Activated CD4-positive, alpha-beta T cell treated with anti-CD3 and anti-CD28 coated beads for 36 hours (primary cell): ENCODE data around the gene FPR1. TPM values are rescaled to one million over a fixed set of nuclear protein-coding genes. Genes with fewer than 3 reads are reported as not detected.

ENCODE experiments used
- ATAC-seq: fragments of 200-7000 bp; cut with Tn5 transposase; one replicate; pipeline ENCODE4 v1.10.0; 2021; ENCODE audit warnings: mild to moderate bottlenecking, moderate library complexity
- CTCF ChIA-PET: fragments of 350-600 bp; sonication (Branson Sonifier 250); formaldehyde crosslinking; loops from one replicate; lab custom pipeline; 2021; ENCODE audit warnings: antibody characterized with exemption; lab: Charles Lee
- POLR2A ChIA-PET: fragments of 350-600 bp; sonication (Branson Sonifier 250); formaldehyde crosslinking; loops from one replicate; lab custom pipeline; 2021; ENCODE audit warnings: antibody characterized with exemption, inconsistent platforms; lab: Charles Lee
- DNase-seq: peaks from one replicate; pipeline ENCODE4 v3.0.0-alpha.2; 2020
- H3K27ac Mint-ChIP-seq: one replicate; pipeline ENCODE4 v1.8.0; 2021; ENCODE audit warnings: mixed read lengths
- H3K27me3 Mint-ChIP-seq: one replicate; pipeline ENCODE4 v1.8.0; 2021; ENCODE audit warnings: mixed read lengths
- H3K36me3 Mint-ChIP-seq: one replicate; pipeline ENCODE4 v1.8.0; 2021; ENCODE audit warnings: low read depth, mixed read lengths
- H3K4me1 Mint-ChIP-seq: one replicate; pipeline ENCODE4 v1.8.0; 2021; ENCODE audit warnings: mixed read lengths
- H3K4me3 Mint-ChIP-seq: one replicate; pipeline ENCODE4 v1.8.0; 2021; ENCODE audit warnings: mild to moderate bottlenecking, moderate library complexity, mixed read lengths
- H3K9me3 Mint-ChIP-seq: one replicate; pipeline ENCODE4 v1.8.0; 2021; ENCODE audit warnings: low read depth, mixed read lengths
- intact Hi-C, 2 experiments: fragments of 100-400 bp; cut with DNase I in 1 of 2; cut with micrococcal nuclease in 1 of 2; formaldehyde crosslinking; loops; one replicate each; pipeline versions ENCODE4 v1.14.2 to v1.15.1; 2022 to 2024; cut with DNase I, micrococcal nuclease
- total RNA-seq, 2 experiments: library from RNA; stranded (reverse); gene quantifications; one replicate each; pipeline ENCODE4 v1.2.3, GENCODE V29; 2021

FPR1 gene
- total RNA-seq, 2 experiments from 2014 or later: not detected

GRCh38 chr19:51733742-51734522, 17.7 kb downstream of the FPR1 start:
- no peak overlapping the region for H3K4me3 Mint-ChIP-seq
- intact Hi-C loops: no loop called here
- peaks cover 2% of the 10 kb centered on the region for H3K36me3 Mint-ChIP-seq
- CTCF ChIA-PET: no interaction called here
- H3K9me3 Mint-ChIP-seq: peaks cover 5% of the 10 kb centered on the region
- ATAC-seq (no peak), DNase-seq (no peak)
- POLR2A ChIA-PET: no interaction called here
- peaks cover 14% of the 10 kb centered on the region for H3K27me3 Mint-ChIP-seq
- H3K4me1 Mint-ChIP-seq: no peaks in the 10 kb centered on the region
- no peak overlapping the region for H3K27ac Mint-ChIP-seq

- CTCF ChIA-PET: interaction anchor here (0.7 kb wide), 1 partner anchor 70 kb away, joined by 3 read pairs; no protein-coding TSS in a partner anchor
- ATAC-seq: no peak
- POLR2A ChIA-PET: no interaction called here
- intact Hi-C loops: no loop called here
- no peak overlapping the region for H3K4me3 Mint-ChIP-seq
- peaks cover 2% of the 10 kb centered on the region for H3K36me3 Mint-ChIP-seq
- H3K9me3 Mint-ChIP-seq: peaks cover 5% of the 10 kb centered on the region
- H3K4me1 Mint-ChIP-seq: no peaks in the 10 kb centered on the region
- DNase-seq: no peak
- peaks cover 24% of the 10 kb centered on the region for H3K27me3 Mint-ChIP-seq
- H3K27ac Mint-ChIP-seq: no peak overlapping the region
These were observed 21.9 kb downstream of the FPR1 start for GRCh38 chr19:51729781-51730180.

- H3K36me3 Mint-ChIP-seq: peaks cover 2% of the 10 kb centered on the region
- intact Hi-C loops: no loop called here
- no peak overlapping the region for H3K27ac Mint-ChIP-seq
- no peak overlapping the region for H3K4me3 Mint-ChIP-seq
- ChIA-PET POLR2A (no interaction called here), CTCF (interaction anchor here (1.2 kb wide), 1 partner anchor 70 kb away, joined by 3 read pairs; no protein-coding TSS in a partner anchor)
- DNase-seq (no peak), ATAC-seq (no peak)
- peaks cover 36% of the 10 kb centered on the region for H3K27me3 Mint-ChIP-seq
- peaks cover 5% of the 10 kb centered on the region for H3K9me3 Mint-ChIP-seq
- H3K4me1 Mint-ChIP-seq: no peaks in the 10 kb centered on the region
These were observed 24.3 kb downstream of the FPR1 start for GRCh38 chr19:51727349-51727880.

- H3K27ac Mint-ChIP-seq: no peak overlapping the region
- ATAC-seq: no peak
- peaks cover 5% of the 10 kb centered on the region for H3K9me3 Mint-ChIP-seq
- CTCF ChIA-PET: no interaction called here
- no peak overlapping the region for H3K4me3 Mint-ChIP-seq
- peaks cover 2% of the 10 kb centered on the region for H3K36me3 Mint-ChIP-seq
- peaks cover 38% of the 10 kb centered on the region for H3K27me3 Mint-ChIP-seq
- intact Hi-C loops: no loop called here
- POLR2A ChIA-PET: no interaction called here
- no peaks in the 10 kb centered on the region for H3K4me1 Mint-ChIP-seq
- DNase-seq: no peak
These were observed 25.6 kb downstream of the FPR1 start for GRCh38 chr19:51726049-51726448.

DNA sequence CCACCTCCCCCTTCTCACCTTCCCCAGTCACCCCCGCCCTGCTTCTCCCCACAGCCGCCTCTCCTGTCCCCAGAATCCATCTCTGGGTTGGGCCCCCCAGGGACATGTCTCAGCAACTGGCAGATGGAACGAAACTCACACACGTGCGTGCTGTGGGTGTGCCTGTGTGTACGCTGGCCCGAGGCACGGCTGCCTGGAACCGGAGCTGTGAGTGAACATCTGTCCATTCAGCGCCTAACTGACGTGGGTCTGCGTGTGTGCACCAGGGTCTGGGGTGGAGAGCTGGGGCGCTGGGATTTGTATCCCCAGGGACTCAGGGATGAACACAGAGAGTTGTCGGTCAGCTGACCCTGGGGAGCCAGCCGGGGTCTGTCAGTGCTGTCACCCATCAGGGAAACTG, 27.1 kb downstream of the FPR1 start:
- Mint-ChIP-seq H3K9me3 (no peaks in the 10 kb centered on the region), H3K4me1 (no peaks in the 10 kb centered on the region), H3K36me3 (no peaks in the 10 kb centered on the region), H3K4me3 (no peak overlapping the region), H3K27ac (no peak overlapping the region), H3K27me3 (peaks cover 47% of the 10 kb centered on the region)
- DNase-seq: no peak
- ATAC-seq: no peak
- CTCF ChIA-PET: no interaction called here
- POLR2A ChIA-PET: no interaction called here
- intact Hi-C loops: no loop called here

- H3K9me3 Mint-ChIP-seq: no peaks in the 10 kb centered on the region
- ChIA-PET POLR2A (no interaction called here), CTCF (no interaction called here)
- ATAC-seq (no peak), DNase-seq (no peak)
- no peak overlapping the region for H3K4me3 Mint-ChIP-seq
- peaks cover 2% of the 10 kb centered on the region for H3K4me1 Mint-ChIP-seq
- peaks cover 52% of the 10 kb centered on the region for H3K27me3 Mint-ChIP-seq
- no peaks in the 10 kb centered on the region for H3K36me3 Mint-ChIP-seq
- intact Hi-C loops: no loop called here
- H3K27ac Mint-ChIP-seq: no peak overlapping the region
These were observed 29.2 kb downstream of the FPR1 start for GRCh38 chr19:51722492-51722891.

GRCh38 chr19:51721905-51722304, 29.8 kb downstream of the FPR1 start:
- H3K9me3 Mint-ChIP-seq: no peaks in the 10 kb centered on the region
- peaks cover 2% of the 10 kb centered on the region for H3K4me1 Mint-ChIP-seq
- CTCF ChIA-PET: no interaction called here
- H3K27ac Mint-ChIP-seq: no peak overlapping the region
- intact Hi-C loops: no loop called here
- H3K36me3 Mint-ChIP-seq: no peaks in the 10 kb centered on the region
- H3K4me3 Mint-ChIP-seq: no peak overlapping the region
- DNase-seq (no peak), ATAC-seq (no peak)
- H3K27me3 Mint-ChIP-seq: peaks cover 46% of the 10 kb centered on the region
- POLR2A ChIA-PET: no interaction called here

GRCh38 chr19:51719251-51719988, 32.3 kb downstream of the FPR1 start:
- Mint-ChIP-seq H3K4me3 (no peak overlapping the region), H3K4me1 (peaks cover 2% of the 10 kb centered on the region), H3K36me3 (no peaks in the 10 kb centered on the region), H3K27ac (no peak overlapping the region), H3K9me3 (no peaks in the 10 kb centered on the region), H3K27me3 (peaks cover 38% of the 10 kb centered on the region)
- no peak for DNase-seq
- POLR2A ChIA-PET: no interaction called here
- no peak for ATAC-seq
- intact Hi-C loops: no loop called here
- CTCF ChIA-PET: interaction anchor here (0.6 kb wide), 1 partner anchor 410 kb away, joined by 4 read pairs; no protein-coding TSS in a partner anchor

DNA sequence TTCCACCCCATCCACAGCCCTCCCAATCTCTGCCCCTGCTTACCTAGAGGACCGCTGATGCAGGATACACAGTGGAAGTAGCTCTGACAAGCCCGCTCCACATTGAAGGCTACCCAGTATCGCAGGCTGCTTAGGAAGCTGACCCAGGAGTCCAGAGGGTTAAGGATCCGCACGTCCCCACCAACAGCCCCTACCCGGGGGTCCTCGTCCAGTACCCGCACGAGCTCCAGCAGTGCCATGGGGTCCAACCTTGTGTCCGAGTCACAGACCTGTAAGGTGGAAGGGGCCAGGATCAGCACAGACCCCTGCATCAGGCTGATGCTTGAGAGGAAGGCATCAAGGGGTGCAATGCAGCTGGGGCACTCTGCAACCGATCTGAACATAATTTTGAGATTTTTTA, 34.8 kb downstream of the FPR1 start:
- ChIA-PET CTCF (no interaction called here), POLR2A (no interaction called here)

DNA sequence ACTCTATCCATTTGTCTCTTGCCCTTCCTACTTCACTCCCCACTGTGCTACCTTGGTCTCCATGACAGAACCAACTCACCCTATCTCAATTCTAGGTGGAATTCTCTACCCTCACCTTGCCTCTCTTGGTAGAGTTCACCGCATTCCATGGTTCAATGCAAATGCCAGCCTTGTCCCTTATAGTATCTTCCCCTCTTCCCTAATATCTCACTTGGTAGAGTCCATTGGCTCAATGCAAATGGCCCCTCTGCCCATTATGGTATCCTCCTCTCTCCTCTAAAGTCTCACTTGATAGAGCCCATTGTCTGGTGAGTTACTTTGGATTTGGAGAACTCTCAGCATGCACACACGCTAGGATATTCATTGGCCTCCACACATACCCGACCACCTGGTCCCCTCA, 35.8 kb downstream of the FPR1 start:
- DNase-seq (no peak), ATAC-seq (no peak)
- H3K4me1 Mint-ChIP-seq: peaks cover 2% of the 10 kb centered on the region
- ChIA-PET POLR2A (no interaction called here), CTCF (no interaction called here)
- H3K27ac Mint-ChIP-seq: no peak overlapping the region
- H3K27me3 Mint-ChIP-seq: peaks cover 20% of the 10 kb centered on the region
- intact Hi-C loops: no loop called here
- H3K36me3 Mint-ChIP-seq: peaks cover 2% of the 10 kb centered on the region
- no peak overlapping the region for H3K4me3 Mint-ChIP-seq
- no peaks in the 10 kb centered on the region for H3K9me3 Mint-ChIP-seq

More for the DNA sequence above, 34.8 kb downstream of the FPR1 start:
- H3K27me3 Mint-ChIP-seq: peaks cover 26% of the 10 kb centered on the region
- DNase-seq (no peak), ATAC-seq (no peak)
- intact Hi-C loops: no loop called here
- no peak overlapping the region for H3K4me3 Mint-ChIP-seq
- peaks cover 2% of the 10 kb centered on the region for H3K36me3 Mint-ChIP-seq
- H3K4me1 Mint-ChIP-seq: peaks cover 2% of the 10 kb centered on the region
- H3K9me3 Mint-ChIP-seq: no peaks in the 10 kb centered on the region
- H3K27ac Mint-ChIP-seq: no peak overlapping the region

GRCh38 chr19:51714848-51715247, 36.8 kb downstream of the FPR1 start:
- CTCF ChIA-PET: no interaction called here

More at GRCh38 chr19:51714848-51715247, 36.8 kb downstream of the FPR1 start:
- intact Hi-C loops: loop anchor here in 1 of 2 experiments (5.0 kb wide), 1 partner anchor 62 kb away; no protein-coding TSS in a partner anchor
- Mint-ChIP-seq H3K9me3 (no peaks in the 10 kb centered on the region), H3K27me3 (peaks cover 15% of the 10 kb centered on the region), H3K27ac (no peak overlapping the region), H3K4me1 (peaks cover 2% of the 10 kb centered on the region), H3K36me3 (peaks cover 2% of the 10 kb centered on the region), H3K4me3 (no peak overlapping the region)
- POLR2A ChIA-PET: interaction anchor here (0.6 kb wide), 1 partner anchor 27 kb away, joined by 6 read pairs; no protein-coding TSS in a partner anchor
- DNase-seq (no peak), ATAC-seq (no peak)
